Neural cell (in vitro differentiated cells): ENCODE data around the gene FGF1. TPM values are rescaled to one million over a fixed set of nuclear protein-coding genes. Genes with fewer than 3 reads are reported as not detected.

Source experiments
- H2AFZ ChIP-seq: fragments of 200-600, 300-800 bp; sonication (generic), shearing (Covaris generic); 2 replicates; pipeline ENCODE4 v1.6.0; 2014; ENCODE audit warnings: low read depth, mild to moderate bottlenecking, antibody characterized with exemption, low read length, moderate library complexity
- H3F3A ChIP-seq: fragments of 200-600 bp; shearing (Covaris generic); 2 replicates; pipeline ENCODE4 v1.6.1; 2016; ENCODE audit warnings: mild to moderate bottlenecking, moderate library complexity, mixed read lengths, antibody characterized with exemption, low read length; ENCODE audit not compliant: insufficient read depth, poor library complexity, severe bottlenecking
- H3K27ac ChIP-seq: fragments of 200-600, 300-800 bp; sonication (generic), shearing (Covaris generic); 2 replicates; pipeline ENCODE4 v1.5.1; 2014; ENCODE audit warnings: mild to moderate bottlenecking, low read length, moderate library complexity
- H3K27me3 ChIP-seq: fragments of 300-800, 200-600 bp; sonication (generic), shearing (Covaris generic); 2 replicates; pipeline ENCODE4 v1.6.0; 2014; ENCODE audit warnings: mild to moderate bottlenecking, low read depth, low read length, moderate library complexity; ENCODE audit not compliant: insufficient read depth
- H3K36me3 ChIP-seq: fragments of 300-800, 200-600 bp; sonication (generic), shearing (Covaris generic); 2 replicates; pipeline ENCODE4 v1.5.1; 2014; ENCODE audit warnings: mild to moderate bottlenecking, antibody characterized with exemption, low read length, moderate library complexity; ENCODE audit not compliant: insufficient read depth
- H3K4me2 ChIP-seq: fragments of 300-800, 200-600 bp; sonication (generic), shearing (Covaris generic); 2 replicates; pipeline ENCODE4 v1.6.0; 2014; ENCODE audit warnings: mild to moderate bottlenecking, low read length
- H3K4me3 ChIP-seq: fragments of 300-800, 200-600 bp; sonication (generic), shearing (Covaris generic); 2 replicates; pipeline ENCODE4 v1.5.1; 2014; ENCODE audit warnings: mild to moderate bottlenecking, low read length, moderate library complexity
- H3K79me2 ChIP-seq: fragments of 200-600 bp; shearing (Covaris generic); replicated peaks from 2 replicates; pipeline ENCODE4 v1.6.0; 2014; ENCODE audit warnings: mild to moderate bottlenecking, low read length, moderate library complexity; ENCODE audit not compliant: insufficient read depth
- H3K9ac ChIP-seq: fragments of 300-800, 200-600 bp; sonication (generic), shearing (Covaris generic); 2 replicates; pipeline ENCODE4 v1.6.1; 2016; ENCODE audit warnings: mild to moderate bottlenecking, low read length, mixed read lengths
- H3K9me2 ChIP-seq: fragments of 200-600 bp; shearing (Covaris generic); 2 replicates; pipeline ENCODE4 v1.6.1; 2016; ENCODE audit warnings: mild to moderate bottlenecking, low read length, mixed read lengths; ENCODE audit not compliant: insufficient read depth
- H3K9me3 ChIP-seq: fragments of 200-600, 300-800 bp; sonication (generic), shearing (Covaris generic); 2 replicates; pipeline ENCODE4 v1.6.1; 2016; ENCODE audit warnings: mild to moderate bottlenecking, mixed run types, low read length, moderate library complexity, mixed read lengths
- H4K20me1 ChIP-seq: fragments of 200-600 bp; shearing (Covaris generic); 2 replicates; pipeline ENCODE4 v1.6.1; 2016; ENCODE audit warnings: mild to moderate bottlenecking, mixed run types; ENCODE audit not compliant: insufficient read depth
- EP300 ChIP-seq: fragments of 450-650 bp; conservative IDR thresholded peaks from 2 replicates; pipeline ENCODE4 v1.6.1; 2014; ENCODE audit warnings: antibody characterized with exemption, mild to moderate bottlenecking, moderate library complexity; ENCODE audit not compliant: poor library complexity, severe bottlenecking
- EZH2 ChIP-seq: fragments of 200-600, 300-800 bp; shearing (Covaris generic), sonication (generic); IDR thresholded peaks from 2 replicates; pipeline ENCODE4 v1.6.1; 2014; ENCODE audit warnings: antibody characterized with exemption, low read length, borderline replicate concordance, mild to moderate bottlenecking; ENCODE audit not compliant: insufficient read depth, poor library complexity, severe bottlenecking
- MXI1 ChIP-seq: fragments of 450-650 bp; conservative IDR thresholded peaks from 2 replicates; pipeline ENCODE4 v1.6.1; 2014; ENCODE audit warnings: antibody characterized with exemption, mild to moderate bottlenecking; ENCODE audit not compliant: poor library complexity, severe bottlenecking
- POLR2AphosphoS5 ChIP-seq: IDR thresholded peaks from 2 replicates; pipeline ENCODE4 v1.6.1; 2012
- RAD21 ChIP-seq: fragments of 450-650 bp; conservative IDR thresholded peaks from 2 replicates; pipeline ENCODE4 v1.6.1; 2014; ENCODE audit warnings: antibody characterized with exemption, mild to moderate bottlenecking, moderate library complexity
- SMC3 ChIP-seq: fragments of 450-650 bp; conservative IDR thresholded peaks from 2 replicates; pipeline ENCODE4 v1.6.1; 2014; ENCODE audit warnings: antibody characterized with exemption, mild to moderate bottlenecking, moderate library complexity; ENCODE audit not compliant: poor library complexity
- TAF1 ChIP-seq: IDR thresholded peaks from 2 replicates; pipeline ENCODE4 v1.6.1; 2012; ENCODE audit warnings: low read depth
- polyA plus RNA-seq: library from polyadenylated mRNA; depleted of rRNA; stranded (reverse); fragments of >200 nt; gene quantifications from 2 replicates; pipeline ENCODE4 v1.2.3, GENCODE V29; 2014
- TF ChIP-seq, protein P1 (sequence below): IDR thresholded peaks from 2 replicates; pipeline ENCODE4 v1.6.1; 2012; ENCODE audit warnings: borderline replicate concordance
- TF ChIP-seq, protein P2 (sequence below): fragments of 450-650 bp; IDR thresholded peaks from 2 replicates; pipeline ENCODE4 v1.5.1; 2014; ENCODE audit warnings: antibody characterized with exemption, mild to moderate bottlenecking, moderate library complexity; ENCODE audit not compliant: poor library complexity, severe bottlenecking

The FGF1 gene
- polyA plus RNA-seq, 1 donor from 2014 or later: not detected

DNA sequence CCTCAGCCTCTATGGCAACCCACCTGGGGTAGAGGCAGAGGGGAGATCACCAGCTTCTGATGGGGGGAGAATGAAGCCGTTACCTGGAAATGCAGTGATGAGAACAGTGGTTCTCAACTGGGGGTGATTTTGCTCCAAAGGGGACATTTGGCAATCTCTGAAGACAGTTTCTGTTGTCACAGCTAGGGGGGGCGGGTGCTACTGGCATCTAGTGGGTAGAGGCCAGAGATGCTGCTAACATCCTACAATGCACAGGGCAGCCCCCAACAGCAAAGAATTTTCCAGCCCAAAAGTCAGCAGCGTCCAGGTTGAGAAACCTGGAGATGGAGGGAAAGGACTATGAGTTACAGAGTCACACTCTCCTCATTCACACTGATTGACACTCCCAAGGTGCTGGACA lies 84.5 kb downstream of the FGF1 start:
- no peaks in the 10 kb centered on the region for H4K20me1 ChIP-seq
- H3K9ac ChIP-seq: no peak overlapping the region
- no peaks in the 10 kb centered on the region for H3F3A ChIP-seq
- no peak overlapping the region for H3K27ac ChIP-seq
- H3K4me2 ChIP-seq: no peak overlapping the region
- no peak overlapping the region for H3K4me3 ChIP-seq
- no peaks in the 10 kb centered on the region for H3K36me3 ChIP-seq
- TF ChIP-seq EZH2 (no peak), POLR2AphosphoS5 (no peak), MXI1 (no peak), SMC3 (no peak), EP300 (no peak), TAF1 (no peak), RAD21 (no peak)
- TF ChIP-seq, protein P1, sequence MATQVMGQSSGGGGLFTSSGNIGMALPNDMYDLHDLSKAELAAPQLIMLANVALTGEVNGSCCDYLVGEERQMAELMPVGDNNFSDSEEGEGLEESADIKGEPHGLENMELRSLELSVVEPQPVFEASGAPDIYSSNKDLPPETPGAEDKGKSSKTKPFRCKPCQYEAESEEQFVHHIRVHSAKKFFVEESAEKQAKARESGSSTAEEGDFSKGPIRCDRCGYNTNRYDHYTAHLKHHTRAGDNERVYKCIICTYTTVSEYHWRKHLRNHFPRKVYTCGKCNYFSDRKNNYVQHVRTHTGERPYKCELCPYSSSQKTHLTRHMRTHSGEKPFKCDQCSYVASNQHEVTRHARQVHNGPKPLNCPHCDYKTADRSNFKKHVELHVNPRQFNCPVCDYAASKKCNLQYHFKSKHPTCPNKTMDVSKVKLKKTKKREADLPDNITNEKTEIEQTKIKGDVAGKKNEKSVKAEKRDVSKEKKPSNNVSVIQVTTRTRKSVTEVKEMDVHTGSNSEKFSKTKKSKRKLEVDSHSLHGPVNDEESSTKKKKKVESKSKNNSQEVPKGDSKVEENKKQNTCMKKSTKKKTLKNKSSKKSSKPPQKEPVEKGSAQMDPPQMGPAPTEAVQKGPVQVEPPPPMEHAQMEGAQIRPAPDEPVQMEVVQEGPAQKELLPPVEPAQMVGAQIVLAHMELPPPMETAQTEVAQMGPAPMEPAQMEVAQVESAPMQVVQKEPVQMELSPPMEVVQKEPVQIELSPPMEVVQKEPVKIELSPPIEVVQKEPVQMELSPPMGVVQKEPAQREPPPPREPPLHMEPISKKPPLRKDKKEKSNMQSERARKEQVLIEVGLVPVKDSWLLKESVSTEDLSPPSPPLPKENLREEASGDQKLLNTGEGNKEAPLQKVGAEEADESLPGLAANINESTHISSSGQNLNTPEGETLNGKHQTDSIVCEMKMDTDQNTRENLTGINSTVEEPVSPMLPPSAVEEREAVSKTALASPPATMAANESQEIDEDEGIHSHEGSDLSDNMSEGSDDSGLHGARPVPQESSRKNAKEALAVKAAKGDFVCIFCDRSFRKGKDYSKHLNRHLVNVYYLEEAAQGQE: no peak
- TF ChIP-seq, protein P2, sequence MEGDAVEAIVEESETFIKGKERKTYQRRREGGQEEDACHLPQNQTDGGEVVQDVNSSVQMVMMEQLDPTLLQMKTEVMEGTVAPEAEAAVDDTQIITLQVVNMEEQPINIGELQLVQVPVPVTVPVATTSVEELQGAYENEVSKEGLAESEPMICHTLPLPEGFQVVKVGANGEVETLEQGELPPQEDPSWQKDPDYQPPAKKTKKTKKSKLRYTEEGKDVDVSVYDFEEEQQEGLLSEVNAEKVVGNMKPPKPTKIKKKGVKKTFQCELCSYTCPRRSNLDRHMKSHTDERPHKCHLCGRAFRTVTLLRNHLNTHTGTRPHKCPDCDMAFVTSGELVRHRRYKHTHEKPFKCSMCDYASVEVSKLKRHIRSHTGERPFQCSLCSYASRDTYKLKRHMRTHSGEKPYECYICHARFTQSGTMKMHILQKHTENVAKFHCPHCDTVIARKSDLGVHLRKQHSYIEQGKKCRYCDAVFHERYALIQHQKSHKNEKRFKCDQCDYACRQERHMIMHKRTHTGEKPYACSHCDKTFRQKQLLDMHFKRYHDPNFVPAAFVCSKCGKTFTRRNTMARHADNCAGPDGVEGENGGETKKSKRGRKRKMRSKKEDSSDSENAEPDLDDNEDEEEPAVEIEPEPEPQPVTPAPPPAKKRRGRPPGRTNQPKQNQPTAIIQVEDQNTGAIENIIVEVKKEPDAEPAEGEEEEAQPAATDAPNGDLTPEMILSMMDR: no peak
- no peak overlapping the region for H2AFZ ChIP-seq
- H3K27me3 ChIP-seq: no peaks in the 10 kb centered on the region
- H3K9me3 ChIP-seq: no peaks in the 10 kb centered on the region
- H3K79me2 ChIP-seq: no peaks in the 10 kb centered on the region
- H3K9me2 ChIP-seq: no peaks in the 10 kb centered on the region

DNA sequence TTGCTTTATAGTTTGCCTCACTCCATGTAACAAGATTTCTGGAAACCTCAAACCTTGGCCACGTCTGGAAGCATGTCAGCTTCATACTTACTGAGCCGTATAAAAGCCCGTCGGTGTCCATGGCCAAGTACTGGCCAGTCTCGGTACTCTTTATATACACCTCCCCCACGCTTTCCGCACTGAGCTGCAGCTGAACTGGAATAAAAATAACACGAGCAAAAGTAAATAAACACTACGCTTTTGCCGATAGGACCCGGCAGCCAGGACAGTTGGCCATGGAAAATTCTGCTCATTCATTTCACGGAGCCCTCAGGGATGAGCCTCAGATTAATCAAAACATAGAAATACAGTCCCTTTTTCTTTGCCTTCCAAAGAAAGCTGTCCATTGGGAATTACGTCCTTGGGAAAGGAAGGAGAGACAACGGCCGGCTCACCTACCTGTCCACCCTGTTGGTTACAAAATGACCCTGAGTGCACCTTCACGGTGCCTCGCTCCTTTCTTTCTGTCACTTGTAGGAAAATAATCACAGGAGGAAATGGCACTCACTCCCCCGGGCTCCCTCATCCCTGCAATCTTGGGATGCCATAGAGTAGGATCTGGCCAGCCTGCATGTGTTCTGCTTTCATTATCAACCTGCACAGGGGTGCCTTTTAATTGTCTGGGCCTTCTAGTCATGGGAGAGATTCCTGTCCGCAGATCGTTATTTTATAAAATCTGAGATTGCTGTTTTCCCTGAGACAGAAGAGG lies 85.1 kb downstream of the FGF1 start:
- Histone ChIP-seq H3K79me2 (no peaks in the 10 kb centered on the region), H3K9ac (no peak overlapping the region), H4K20me1 (no peaks in the 10 kb centered on the region), H3F3A (no peaks in the 10 kb centered on the region), H2AFZ (no peak overlapping the region), H3K27ac (no peak overlapping the region), H3K4me2 (no peak overlapping the region), H3K9me2 (no peaks in the 10 kb centered on the region), H3K36me3 (no peaks in the 10 kb centered on the region), H3K9me3 (no peaks in the 10 kb centered on the region), H3K27me3 (no peaks in the 10 kb centered on the region), H3K4me3 (no peak overlapping the region)
- TF ChIP-seq RAD21 (no peak), EZH2 (no peak), TAF1 (no peak), POLR2AphosphoS5 (no peak), EP300 (no peak), SMC3 (no peak), MXI1 (no peak)
- TF ChIP-seq, protein P2: no peak
- TF ChIP-seq, protein P1: no peak
